HepG2 (cell line): ENCODE results near the gene SLC23A3. TPM values are rescaled to one million over a fixed set of nuclear protein-coding genes. Genes with fewer than 3 reads are reported as not detected.

Source experiments
- ATF3 ChIP-seq: sonication (generic); formaldehyde crosslinking; IDR thresholded peaks from 2 replicates; pipeline ENCODE4 v1.4.0; 2020; ENCODE audit warnings: missing genetic modification reagents
- ATF7-NPFF ChIP-seq: sonication (generic); formaldehyde crosslinking; IDR thresholded peaks from 2 replicates; pipeline ENCODE4 v1.8.1; 2023; ENCODE audit warnings: mild to moderate bottlenecking, low read depth, missing genetic modification reagents, moderate library complexity
- CENPBD1 ChIP-seq: sonication (generic); formaldehyde crosslinking; IDR thresholded peaks from 2 replicates; pipeline ENCODE4 v1.8.0; 2022; ENCODE audit warnings: missing genetic modification reagents, low read depth, mild to moderate bottlenecking, borderline replicate concordance
- CHCHD3 ChIP-seq: sonication (generic); formaldehyde crosslinking; IDR thresholded peaks from 2 replicates; pipeline ENCODE4 v1.8.0; 2022; ENCODE audit warnings: mild to moderate bottlenecking, missing genetic modification reagents, moderate library complexity
- GTF2F1 ChIP-seq: fragments of 150-350 bp; IDR thresholded peaks from 2 replicates; pipeline ENCODE4 v1.6.1; 2014; ENCODE audit warnings: low read length
- GTF3A ChIP-seq: sonication (generic); formaldehyde crosslinking; conservative IDR thresholded peaks from 2 replicates; pipeline ENCODE4 v1.4.0; 2020; ENCODE audit warnings: mild to moderate bottlenecking, missing genetic modification reagents
- HDAC2 ChIP-seq: sonication (generic); formaldehyde crosslinking; IDR thresholded peaks from 2 replicates; pipeline ENCODE4 v1.4.0; 2020; ENCODE audit warnings: missing genetic modification reagents
- HNF4G ChIP-seq, 2 experiments: sonication (generic) in 1 of 2; formaldehyde crosslinking in 1 of 2; IDR thresholded peaks; 2 replicates each; pipeline versions ENCODE4 v1.4.0 to v1.6.1; 2011 to 2020; ENCODE audit warnings: borderline replicate concordance in 2 of 2, low read depth in 2 of 2, mild to moderate bottlenecking in 2 of 2, low read length in 1 of 2, missing genetic modification reagents in 1 of 2, moderate library complexity in 1 of 2
- HNRNPL ChIP-seq: fragments of 200-400 bp; formaldehyde crosslinking; IDR thresholded peaks from 2 replicates; pipeline ENCODE4 v1.6.1; 2017; ENCODE audit warnings: mild to moderate bottlenecking, low read depth, low read length
- ISX ChIP-seq: sonication (generic); formaldehyde crosslinking; conservative IDR thresholded peaks from 2 replicates; pipeline ENCODE4 v1.5.0; 2020; ENCODE audit warnings: missing genetic modification reagents
- MAFF ChIP-seq: IDR thresholded peaks from 2 replicates; pipeline ENCODE4 v1.6.1; 2011; ENCODE audit warnings: low read depth, low read length, improper control_type of control experiment
- SMARCC2 ChIP-seq: fragments of 450-650 bp; IDR thresholded peaks from 2 replicates; pipeline ENCODE4 v1.6.1; 2017; ENCODE audit warnings: antibody characterized with exemption, mild to moderate bottlenecking
- SRSF1 ChIP-seq: fragments of 200-400 bp; formaldehyde crosslinking; optimal IDR thresholded peaks from 2 replicates; pipeline ENCODE3; 2017; ENCODE audit warnings: mild to moderate bottlenecking, low read depth, low read length, moderate library complexity
- SRY ChIP-seq: sonication (generic); formaldehyde crosslinking; IDR thresholded peaks from 2 replicates; pipeline ENCODE4 v1.8.0; 2022; ENCODE audit warnings: mild to moderate bottlenecking, missing genetic modification reagents
- TRAFD1 ChIP-seq: sonication (generic); formaldehyde crosslinking; IDR thresholded peaks from 2 replicates; pipeline ENCODE4 v1.5.1; 2020; ENCODE audit warnings: missing genetic modification reagents, mild to moderate bottlenecking, borderline replicate concordance
- ZNF350 ChIP-seq: sonication (generic); formaldehyde crosslinking; IDR thresholded peaks from 2 replicates; pipeline ENCODE4 v1.4.0; 2020; ENCODE audit warnings: mild to moderate bottlenecking, low read depth, missing genetic modification reagents, borderline replicate concordance
- ZNF549 ChIP-seq: sonication (generic); formaldehyde crosslinking; IDR thresholded peaks from 2 replicates; pipeline ENCODE4 v1.5.0; 2020; ENCODE audit warnings: missing genetic modification reagents
- ZNF556 ChIP-seq: sonication (generic); formaldehyde crosslinking; IDR thresholded peaks from 2 replicates; pipeline ENCODE4 v1.4.0; 2020; ENCODE audit warnings: mild to moderate bottlenecking, missing genetic modification reagents, borderline replicate concordance
- ZNF678 ChIP-seq: sonication (generic); formaldehyde crosslinking; IDR thresholded peaks from 2 replicates; pipeline ENCODE4 v1.4.0; 2020; ENCODE audit warnings: mild to moderate bottlenecking, missing genetic modification reagents
- ZNF737 ChIP-seq: sonication (generic); formaldehyde crosslinking; IDR thresholded peaks from 2 replicates; pipeline ENCODE4 v1.5.0; 2020; ENCODE audit warnings: missing genetic modification reagents, mild to moderate bottlenecking, borderline replicate concordance
- ZNF770 ChIP-seq: sonication (generic); formaldehyde crosslinking; IDR thresholded peaks from 2 replicates; pipeline ENCODE4 v1.5.0; 2020; ENCODE audit warnings: mild to moderate bottlenecking, missing genetic modification reagents
- ZNF839 ChIP-seq: sonication (generic); formaldehyde crosslinking; IDR thresholded peaks from 2 replicates; pipeline ENCODE4 v1.4.0; 2020; ENCODE audit warnings: missing genetic modification reagents, mild to moderate bottlenecking, borderline replicate concordance
- polyA plus RNA-seq, 8 experiments: library from polyadenylated mRNA; depleted of rRNA in 3 of 8; stranded (reverse) in 7 of 8; unstranded in 1 of 8; fragments of >200 nt; fragmentation: Illumina TruSeq in 4 of 8; extraction: Trizol in 4 of 8; gene quantifications; 2 replicates each; pipeline versions ENCODE4 v1.2.1 to v1.2.3, GENCODE V29; 2011 to 2016; ENCODE audit warnings: low read depth in 4 of 8, missing spikeins in 1 of 8, mixed read lengths in 1 of 8; ENCODE audit not compliant: insufficient read depth in 1 of 8
- total RNA-seq, 5 experiments: library from RNA; depleted of rRNA; stranded (reverse); fragments of >200 nt; fragmentation: Illumina TruSeq; extraction: Trizol; gene quantifications; 2 replicates each; pipeline ENCODE4 v1.2.3, GENCODE V29; 2016; ENCODE audit warnings: low read depth in 1 of 5
- TF ChIP-seq, protein P1 (sequence below): sonication (generic); formaldehyde crosslinking; IDR thresholded peaks from 2 replicates; pipeline ENCODE4 v1.8.1; 2022; ENCODE audit warnings: mild to moderate bottlenecking, missing genetic modification reagents

Gene SLC23A3
- total and polyA plus RNA-seq, 2 of the 13 experiments (the other 11 are each of a cell fraction or from before 2014, with no cell fraction given), result 0.38 to 0.78 TPM

DNA sequence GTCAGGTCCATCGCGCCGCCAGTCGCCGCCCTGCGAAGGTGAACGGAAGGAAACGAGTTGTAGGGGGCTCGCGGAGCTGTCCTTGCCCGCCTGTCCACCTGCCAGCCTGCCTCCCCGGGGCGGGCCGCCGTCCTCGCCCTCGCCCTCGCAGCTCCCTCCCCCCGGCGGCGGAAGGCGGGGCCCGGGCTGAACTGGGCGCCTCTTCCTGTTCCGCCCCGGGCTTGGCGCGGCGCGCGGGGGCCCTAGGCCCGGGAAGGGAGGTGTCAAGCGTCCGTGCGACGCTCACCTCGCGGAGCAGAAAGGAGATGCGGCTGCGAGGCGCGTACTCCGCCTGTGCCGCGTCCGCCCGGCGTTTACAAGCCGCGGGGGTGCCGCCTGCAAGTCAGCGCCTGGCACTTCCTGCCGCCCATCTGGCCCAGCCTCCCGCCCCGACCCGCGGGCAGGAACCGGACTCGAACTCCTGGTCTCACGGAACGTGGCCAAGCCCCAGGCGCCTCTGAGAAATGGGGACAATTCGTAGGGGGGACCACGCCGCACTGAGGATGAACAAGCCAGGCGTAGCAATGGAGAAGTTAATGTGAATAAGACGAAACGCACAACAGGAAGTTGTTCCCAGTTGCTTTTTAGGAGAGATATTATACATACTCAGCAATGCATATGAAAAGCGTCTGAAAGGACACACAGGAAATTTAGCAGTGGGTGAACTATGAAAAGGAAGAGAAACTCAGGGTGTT lies 7.2 kb upstream of the SLC23A3 start, which contains the start of gene CNPPD1 (continued):
- no peak for TF ChIP-seq ZNF839 (CRISPR knock-in tag)
- TF ChIP-seq CHCHD3 (CRISPR knock-in tag), result peak; percentile 82
- no peak for TF ChIP-seq MAFF
- TF ChIP-seq SMARCC2, result no peak
- peak; percentile 83; the same call in 1 of the 2 replicates for TF ChIP-seq ZNF737 (CRISPR knock-in tag)
- TF ChIP-seq GTF3A (CRISPR knock-in tag), result no peak; the same call in 1 of the 2 replicates
- TF ChIP-seq ZNF678 (CRISPR knock-in tag), result peak; percentile 96
- TF ChIP-seq HNRNPL, result 0 out of 2 replicates have a peak, but pooled peaks have one; percentile 22
- TF ChIP-seq ATF3 (CRISPR knock-in tag), result peak; percentile 71; the same call in 1 of the 2 replicates
- TF ChIP-seq TRAFD1 (CRISPR knock-in tag), result no peak
- TF ChIP-seq ZNF556 (CRISPR knock-in tag), result peak; percentile 99
- TF ChIP-seq, protein P1, sequence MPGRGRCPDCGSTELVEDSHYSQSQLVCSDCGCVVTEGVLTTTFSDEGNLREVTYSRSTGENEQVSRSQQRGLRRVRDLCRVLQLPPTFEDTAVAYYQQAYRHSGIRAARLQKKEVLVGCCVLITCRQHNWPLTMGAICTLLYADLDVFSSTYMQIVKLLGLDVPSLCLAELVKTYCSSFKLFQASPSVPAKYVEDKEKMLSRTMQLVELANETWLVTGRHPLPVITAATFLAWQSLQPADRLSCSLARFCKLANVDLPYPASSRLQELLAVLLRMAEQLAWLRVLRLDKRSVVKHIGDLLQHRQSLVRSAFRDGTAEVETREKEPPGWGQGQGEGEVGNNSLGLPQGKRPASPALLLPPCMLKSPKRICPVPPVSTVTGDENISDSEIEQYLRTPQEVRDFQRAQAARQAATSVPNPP, result no peak
- TF ChIP-seq HNF4G (IDR thresholded peaks at IDR 0.05; ENCODE audit: borderline replicate concordance, low read depth, low read length), result no peak
- TF ChIP-seq HNF4G (CRISPR knock-in tag; IDR thresholded peaks at IDR 0.05; ENCODE audit: borderline replicate concordance, low read depth), result peak; percentile 89
- TF ChIP-seq ZNF770 (CRISPR knock-in tag), result peak; percentile 80
- TF ChIP-seq HDAC2 (CRISPR knock-in tag), result peak; percentile 84
- peak; percentile 73; the same call in 1 of the 2 replicates for TF ChIP-seq ZNF549 (CRISPR knock-in tag)
- peak; percentile 92 for TF ChIP-seq SRY
- TF ChIP-seq GTF2F1, result no peak
- peak; percentile 94 for TF ChIP-seq SRSF1
- TF ChIP-seq ZNF350 (CRISPR knock-in tag), result no peak; the same call in none of the 2 replicates
- TF ChIP-seq CENPBD1 (CRISPR knock-in tag), result no peak
- peak; percentile 96 for TF ChIP-seq ISX (CRISPR knock-in tag)
- TF ChIP-seq ATF7-NPFF (CRISPR knock-in tag), result peak; percentile 98
